Measurements from ENCODE around the gene KRTAP5-10. TPM values are rescaled to one million over a fixed set of nuclear protein-coding genes. Genes with fewer than 3 reads are reported as not detected.

Gene KRTAP5-10
- total RNA-seq, 2 donors from 2014 or later, result not detected

GRCh38 chr11:71555508-71555907 lies 9.9 kb upstream of the KRTAP5-10 start:
- Histone ChIP-seq H3K9me3 (no peaks in the 10 kb centered on the region), H3K27ac (no peak overlapping the region), H3K27me3 (replicated peaks; ENCODE audit: insufficient read depth) (no peaks in the 10 kb centered on the region), H3K4me3 (no peak overlapping the region), H3K4me1 (replicated peaks) (no peaks in the 10 kb centered on the region), H3K36me3 (no peaks in the 10 kb centered on the region)
- 95% methylated on average over 11 of the region's 11 CpGs for WGBS
- no peak for TF ChIP-seq CTCF (IDR thresholded peaks at IDR 0.05)
- TF ChIP-seq POLR2A (IDR thresholded peaks at IDR 0.05), result no peak
- no peak for TF ChIP-seq POLR2AphosphoS5 (IDR thresholded peaks at IDR 0.05)
- no peak for DNase-seq (ENCODE audit: low spot score)
- intact Hi-C loops (cut with DNase I), result no loop called here

GRCh38 chr11:71556018-71556417 lies 9.3 kb upstream of the KRTAP5-10 start:
- H3K4me3 ChIP-seq, result no peak overlapping the region
- H3K9me3 ChIP-seq, result no peaks in the 10 kb centered on the region
- DNase-seq (ENCODE audit: low spot score), result no peak
- no peaks in the 10 kb centered on the region for H3K4me1 ChIP-seq (replicated peaks)
- intact Hi-C loops (cut with DNase I), result no loop called here
- 86% methylated on average over 4 of the region's 4 CpGs for WGBS
- no peaks in the 10 kb centered on the region for H3K27me3 ChIP-seq (replicated peaks; ENCODE audit: insufficient read depth)
- no peaks in the 10 kb centered on the region for H3K36me3 ChIP-seq
- no peak overlapping the region for H3K27ac ChIP-seq
- TF ChIP-seq POLR2AphosphoS5 (IDR thresholded peaks at IDR 0.05), result no peak

- no peak for DNase-seq (ENCODE audit: low spot score)
- intact Hi-C loops (cut with DNase I), result no loop called here
- Histone ChIP-seq H3K27ac (no peak overlapping the region), H3K27me3 (replicated peaks; ENCODE audit: insufficient read depth) (no peaks in the 10 kb centered on the region), H3K36me3 (no peaks in the 10 kb centered on the region), H3K4me3 (no peak overlapping the region), H3K9me3 (no peaks in the 10 kb centered on the region), H3K4me1 (replicated peaks) (no peaks in the 10 kb centered on the region)
- TF ChIP-seq CTCF (IDR thresholded peaks at IDR 0.05), result no peak
Measured at GRCh38 chr11:71557257-71557656, 8.1 kb upstream of the KRTAP5-10 start.

- Histone ChIP-seq H3K27me3 (replicated peaks; ENCODE audit: insufficient read depth) (no peaks in the 10 kb centered on the region), H3K4me1 (replicated peaks) (no peaks in the 10 kb centered on the region), H3K27ac (no peak overlapping the region), H3K9me3 (no peaks in the 10 kb centered on the region), H3K4me3 (no peak overlapping the region), H3K36me3 (no peaks in the 10 kb centered on the region)
- no peak for TF ChIP-seq CTCF (IDR thresholded peaks at IDR 0.05)
- TF ChIP-seq POLR2A (IDR thresholded peaks at IDR 0.05), result no peak
- TF ChIP-seq POLR2AphosphoS5 (IDR thresholded peaks at IDR 0.05), result no peak
- 79% methylated on average over 1 of the region's 1 CpG for WGBS
- intact Hi-C loops (cut with DNase I), result no loop called here
- no peak for DNase-seq (ENCODE audit: low spot score)
Measured at GRCh38 chr11:71558996-71559395, 6.4 kb upstream of the KRTAP5-10 start.

GRCh38 chr11:71562120-71562519 lies 3.2 kb upstream of the KRTAP5-10 start:
- TF ChIP-seq POLR2AphosphoS5 (IDR thresholded peaks at IDR 0.05) (no peak), CTCF (IDR thresholded peaks at IDR 0.05) (no peak), POLR2A (IDR thresholded peaks at IDR 0.05) (no peak)
- Histone ChIP-seq H3K27me3 (replicated peaks; ENCODE audit: insufficient read depth) (no peaks in the 10 kb centered on the region), H3K27ac (no peak overlapping the region), H3K36me3 (no peaks in the 10 kb centered on the region), H3K9me3 (no peaks in the 10 kb centered on the region), H3K4me1 (replicated peaks) (no peaks in the 10 kb centered on the region), H3K4me3 (no peak overlapping the region)
- intact Hi-C loops (cut with DNase I), result no loop called here
- DNase-seq (ENCODE audit: low spot score), result no peak

All from prostate gland (tissue), 2 donors.